H1 (cell line): ENCODE results near the gene C12orf76. TPM values are rescaled to one million over a fixed set of nuclear protein-coding genes. Genes with fewer than 3 reads are reported as not detected.

Experiments used
- CTCF ChIA-PET: fragments of 300-600 bp; sonication (Branson Sonifier 250); formaldehyde crosslinking; loops from one replicate; lab custom pipeline; 2021; ENCODE audit not compliant: partially characterized antibody; lab: Charles Lee
- POLR2A ChIA-PET: fragments of 300-600 bp; sonication (Branson Sonifier 250); formaldehyde crosslinking; loops from one replicate; lab custom pipeline; 2021; ENCODE audit warnings: inconsistent platforms; ENCODE audit not compliant: partially characterized antibody; lab: Charles Lee
- DNase-seq, 2 experiments: peaks; one replicate each; pipeline versions ENCODE4 v3.0.0 to v3.0.0-alpha.2; 2010 to 2022; ENCODE audit warnings: low spot score in 2 of 2, low read depth in 1 of 2, mixed read lengths in 1 of 2
- FAIRE-seq: peaks from 2 replicates; lab custom pipeline; 2011; peaks lifted over from hg19 to GRCh38; lab: Jason Lieb, UNC
- H2AFZ ChIP-seq: 2 replicates; pipeline ENCODE4 v1.8.1; 2012; ENCODE audit warnings: low read length, inconsistent platforms
- H2AK5ac ChIP-seq: 2 replicates; pipeline ENCODE4 v1.6.1; 2013; ENCODE audit warnings: low read depth, low read length
- H2BK120ac ChIP-seq: replicated peaks from 2 replicates; pipeline ENCODE3; 2013; ENCODE audit warnings: low read depth, low read length, inconsistent platforms
- H2BK12ac ChIP-seq: 2 replicates; pipeline ENCODE4 v1.6.1; 2013; ENCODE audit warnings: low read depth, low read length
- H2BK15ac ChIP-seq: 2 replicates; pipeline ENCODE4 v1.6.1; 2013; ENCODE audit warnings: low read length
- H2BK20ac ChIP-seq: 2 replicates; pipeline ENCODE4 v1.6.1; 2013; ENCODE audit warnings: low read length
- H2BK5ac ChIP-seq: 2 replicates; pipeline ENCODE4 v1.6.1; 2013; ENCODE audit warnings: low read depth, low read length
- H3K14ac ChIP-seq: 2 replicates; pipeline ENCODE4 v1.6.1; 2013; ENCODE audit warnings: inconsistent platforms; ENCODE audit not compliant: insufficient read length
- H3K18ac ChIP-seq: 2 replicates; pipeline ENCODE4 v1.6.1; 2013; ENCODE audit warnings: low read length; ENCODE audit errors: extremely low read depth
- H3K23ac ChIP-seq: 2 replicates; pipeline ENCODE4 v1.6.1; 2013; ENCODE audit warnings: inconsistent platforms; ENCODE audit not compliant: insufficient read length
- H3K23me2 ChIP-seq: 2 replicates; pipeline ENCODE4 v1.6.1; 2013; ENCODE audit warnings: low read depth, low read length
- H3K27ac ChIP-seq: 2 replicates; pipeline ENCODE4 v1.6.1; 2011; ENCODE audit warnings: low read depth, low read length, inconsistent platforms
- H3K27me3 ChIP-seq, 4 experiments: replicated peaks in 1 of 4; 1 replicate in 1 of 4; 2 replicates in 3 of 4; pipeline versions ENCODE4 v1.6.1 to v1.8.1; 2011 to 2013; ENCODE audit warnings: low read length in 3 of 4, mild to moderate bottlenecking in 3 of 4, inconsistent platforms in 2 of 4, mixed read lengths in 2 of 4, moderate library complexity in 1 of 4; ENCODE audit not compliant: control insufficient read depth in 3 of 4, insufficient read depth in 3 of 4; ENCODE audit errors: extremely low read depth in 1 of 4
- H3K36me3 ChIP-seq, 4 experiments: 2 replicates each; pipeline versions ENCODE4 v1.6.1 to v1.8.1; 2011 to 2013; ENCODE audit warnings: mild to moderate bottlenecking in 4 of 4, low read length in 3 of 4, moderate library complexity in 2 of 4, control low read depth in 1 of 4, inconsistent platforms in 1 of 4; ENCODE audit not compliant: insufficient read depth in 4 of 4, control insufficient read depth in 2 of 4
- H3K4ac ChIP-seq: replicated peaks from 2 replicates; pipeline ENCODE3; 2013; ENCODE audit warnings: low read length, low read depth, mixed read lengths, inconsistent platforms; ENCODE audit not compliant: insufficient read length
- H3K4me1 ChIP-seq, 4 experiments: replicated peaks in 1 of 4; 1 replicate in 1 of 4; 2 replicates in 3 of 4; pipeline versions ENCODE4 v1.6.1 to v1.8.1; 2011 to 2013; ENCODE audit warnings: low read length in 3 of 4, inconsistent platforms in 2 of 4, mixed read lengths in 1 of 4; ENCODE audit not compliant: insufficient read depth in 4 of 4, control insufficient read depth in 3 of 4
- H3K4me2 ChIP-seq, 2 experiments: 2 replicates each; pipeline versions ENCODE4 v1.6.1 to v1.8.1; 2011 to 2013; ENCODE audit warnings: low read depth in 2 of 2, low read length in 2 of 2, control low read depth in 1 of 2, inconsistent platforms in 1 of 2, mild to moderate bottlenecking in 1 of 2; ENCODE audit not compliant: insufficient read depth in 1 of 2
- H3K4me3 ChIP-seq, 4 experiments: fragments of 200-600, 300-600 bp in 1 of 4; sonication (generic), shearing (Covaris generic), sonication (Bioruptor Twin) in 1 of 4; 2 replicates each; pipeline versions ENCODE4 v1.5.1 to v1.8.1; 2011 to 2016; ENCODE audit warnings: low read length in 4 of 4, low read depth in 3 of 4, control low read depth in 2 of 4, inconsistent platforms in 2 of 4, mild to moderate bottlenecking in 2 of 4, mixed read lengths in 1 of 4, moderate library complexity in 1 of 4; ENCODE audit not compliant: insufficient read depth in 2 of 4; ENCODE audit errors: extremely low read depth in 1 of 4
- H3K56ac ChIP-seq: replicated peaks from 2 replicates; pipeline ENCODE3; 2013; ENCODE audit warnings: low read depth, mild to moderate bottlenecking, mixed read lengths, low read length, inconsistent platforms; ENCODE audit not compliant: insufficient read length
- H3K79me1 ChIP-seq: 2 replicates; pipeline ENCODE4 v1.6.1; 2013; ENCODE audit warnings: low read depth, low read length, control low read depth
- H3K79me2 ChIP-seq, 2 experiments: 2 replicates each; pipeline versions ENCODE4 v1.6.1 to v1.8.1; 2012 to 2013; ENCODE audit warnings: low read length in 2 of 2, mild to moderate bottlenecking in 2 of 2, inconsistent platforms in 1 of 2; ENCODE audit not compliant: insufficient read depth in 2 of 2, control insufficient read depth in 1 of 2
- H3K9ac ChIP-seq, 4 experiments: replicated peaks in 1 of 4; 1 replicate in 1 of 4; 2 replicates in 3 of 4; pipeline versions ENCODE4 v1.6.1 to v1.8.1; 2011 to 2013; ENCODE audit warnings: low read depth in 3 of 4, low read length in 3 of 4, control low read depth in 2 of 4, mild to moderate bottlenecking in 2 of 4, moderate library complexity in 2 of 4, inconsistent platforms in 1 of 4; ENCODE audit errors: extremely low read depth in 1 of 4
- H3K9me3 ChIP-seq, 2 experiments: 2 replicates each; pipeline versions ENCODE4 v1.6.1 to v1.8.1; 2012 to 2013; ENCODE audit warnings: mild to moderate bottlenecking in 2 of 2, moderate library complexity in 2 of 2, control low read depth in 1 of 2, inconsistent platforms in 1 of 2, low read depth in 1 of 2, low read length in 1 of 2, mixed read lengths in 1 of 2; ENCODE audit not compliant: insufficient read depth in 2 of 2
- H4K20me1 ChIP-seq, 2 experiments: replicated peaks in 1 of 2; 2 replicates each; pipeline versions ENCODE3 to v1.8.1; 2011 to 2013; ENCODE audit warnings: inconsistent platforms in 2 of 2, low read length in 2 of 2, mild to moderate bottlenecking in 1 of 2; ENCODE audit not compliant: insufficient read depth in 2 of 2, control insufficient read depth in 1 of 2
- H4K5ac ChIP-seq: 2 replicates; pipeline ENCODE4 v1.6.1; 2013; ENCODE audit warnings: low read length, low read depth, mixed read lengths, inconsistent platforms; ENCODE audit not compliant: insufficient read length
- H4K8ac ChIP-seq: 2 replicates; pipeline ENCODE4 v1.8.0; 2013; ENCODE audit warnings: mild to moderate bottlenecking, moderate library complexity, low read length, inconsistent platforms; ENCODE audit not compliant: insufficient read depth; ENCODE audit errors: extremely low read depth
- H4K91ac ChIP-seq: replicated peaks from 2 replicates; pipeline ENCODE3; 2013; ENCODE audit warnings: low read length, mixed read lengths, inconsistent platforms; ENCODE audit not compliant: insufficient read length
- ASH2L ChIP-seq: fragments of 200-600, 300-600 bp; sonication (generic); IDR thresholded peaks from one replicate; pipeline ENCODE4 v1.7.1; 2017; ENCODE audit warnings: low read length
- BCL11A ChIP-seq, 2 experiments: IDR thresholded peaks; one replicate each; pipeline ENCODE4 v1.6.1; 2011; ENCODE audit warnings: low read depth in 2 of 2, low read length in 2 of 2, mild to moderate bottlenecking in 2 of 2
- CEBPB ChIP-seq: IDR thresholded peaks from 2 replicates; pipeline ENCODE4 v1.6.1; 2012; ENCODE audit warnings: low read depth, low read length
- CTCF ChIP-seq, 3 experiments: IDR thresholded peaks; 1 replicate in 2 of 3; 2 replicates in 1 of 3; pipeline versions ENCODE4 v1.5.1 to v1.6.1; 2011; ENCODE audit warnings: low read length in 3 of 3, mild to moderate bottlenecking in 3 of 3, inconsistent platforms in 2 of 3, low read depth in 1 of 3, moderate library complexity in 1 of 3; ENCODE audit not compliant: insufficient read depth in 1 of 3; ENCODE audit errors: control extremely low read depth in 1 of 3
- EP300 ChIP-seq, 2 experiments: IDR thresholded peaks; 1 replicate in 1 of 2; 2 replicates in 1 of 2; pipeline ENCODE4 v1.6.1; 2011 to 2012; ENCODE audit warnings: low read depth in 2 of 2, low read length in 2 of 2, mild to moderate bottlenecking in 2 of 2, borderline replicate concordance in 1 of 2, inconsistent platforms in 1 of 2, moderate library complexity in 1 of 2
- EZH2 ChIP-seq: fragments of 200-600 bp; sonication (generic); IDR thresholded peaks from 2 replicates; pipeline ENCODE4 v1.7.1; 2012; ENCODE audit warnings: low read depth, mild to moderate bottlenecking, moderate library complexity, low read length, inconsistent platforms; ENCODE audit not compliant: severe bottlenecking
- JUND ChIP-seq: IDR thresholded peaks from 2 replicates; pipeline ENCODE4 v1.6.1; 2011; ENCODE audit warnings: mild to moderate bottlenecking, improper control_type of control experiment, low read length
- POU5F1 ChIP-seq: IDR thresholded peaks from 2 replicates; pipeline ENCODE4 v1.6.1; 2011; ENCODE audit warnings: low read depth, mild to moderate bottlenecking, low read length, moderate library complexity
- WGBS, 2 experiments: shearing (Covaris generic) in 1 of 2; methylation state at CpG; one replicate each; pipeline versions ENCODE4 v1.1.6 to v1.1.7; 2013 to 2015; ENCODE audit warnings: low lambda C conversion rate in 2 of 2, mixed read lengths in 2 of 2, inconsistent platforms in 1 of 2, low coverage in 1 of 2, missing lambda C conversion rate in 1 of 2; ENCODE audit not compliant: insufficient replicate concordance in 2 of 2, insufficient coverage in 1 of 2, insufficient read length in 1 of 2; ENCODE audit errors: extremely low coverage in 1 of 2, missing lambda C conversion rate in 1 of 2; 5-methylcytosine and 5-hydroxymethylcytosine counted together
- polyA plus RNA-seq, 7 experiments: library from polyadenylated mRNA; depleted of rRNA in 3 of 7; stranded (reverse) in 5 of 7; unstranded in 2 of 7; fragments of >200 nt in 5 of 7; fragments of 200-250 nt in 2 of 7; gene quantifications; 1 replicate in 5 of 7; 2 replicates in 1 of 7; 4 replicates in 1 of 7; pipeline versions ENCODE4 v1.2.1 to v1.2.3, GENCODE V29; 2011 to 2013; ENCODE audit warnings: missing spikeins in 2 of 7, mixed read lengths in 2 of 7
- total RNA-seq: library from RNA; stranded (reverse); fragmentation: NEBNext Ultra II Directional; extraction: Animal tissue kit (Norgen Biotek cat#: 25700); gene quantifications from 2 replicates; pipeline ENCODE4 v1.2.1, GENCODE V29; 2021

The C12orf76 gene
- total and polyA plus RNA-seq, 2 of the 8 experiments (the other 6 are each of a cell fraction or from before 2014, with no cell fraction given): 14.4 to 18.6 TPM

GRCh38 chr12:110012659-110013058 lies 35.7 kb downstream of the C12orf76 start:
- TF ChIP-seq POU5F1 (no peak), EZH2 (no peak), CTCF (IDR thresholded peaks at IDR 0.05; ENCODE audit: control extremely low read depth in 1 of 3, insufficient read depth in 1 of 3, low read depth in 1 of 3, low read length in 3 of 3) (no peak), CEBPB (0 out of 2 replicates have a peak, but pooled peaks have one; percentile 4), ASH2L (no peak), JUND (no peak), BCL11A (IDR thresholded peaks at IDR 0.05; ENCODE audit: low read depth in 2 of 2, low read length in 2 of 2) (no peak), EP300 (IDR thresholded peaks at IDR 0.05; ENCODE audit: borderline replicate concordance in 1 of 2, low read depth in 2 of 2, low read length in 2 of 2) (no peak)
- CTCF ChIA-PET: interaction anchor here (0.9 to 2.0 kb wide), 3 partner anchors 10 to 12 kb away, joined by 3 to 5 read pairs (median 4); no protein-coding TSS in a partner anchor
- Histone ChIP-seq H3K79me2 (no peaks in the 10 kb centered on the region), H3K9ac (no peak overlapping the region), H3K23ac (no peak overlapping the region), H3K9me3 (no peaks in the 10 kb centered on the region), H3K27me3 (no peaks in the 10 kb centered on the region), H3K23me2 (no peaks in the 10 kb centered on the region), H3K4me2 (no peak overlapping the region), H4K91ac (no peak overlapping the region), H4K20me1 (no peaks in the 10 kb centered on the region), H3K4ac (no peak overlapping the region), H4K8ac (no peak overlapping the region), H3K79me1 (no peaks in the 10 kb centered on the region), H3K4me1 (no peaks in the 10 kb centered on the region), H3K27ac (no peak overlapping the region), H2BK15ac (no peak overlapping the region), H2BK120ac (no peak overlapping the region), H2AFZ (no peak overlapping the region), H3K36me3 (no peaks in the 10 kb centered on the region), H4K5ac (no peak overlapping the region), H2BK20ac (no peak overlapping the region), H3K14ac (no peak overlapping the region), H2BK12ac (no peak overlapping the region), H2AK5ac (no peak overlapping the region), H3K56ac (no peak overlapping the region), H3K18ac (no peak overlapping the region), H2BK5ac (no peak overlapping the region), H3K4me3 (no peak overlapping the region)
- no peak for DNase-seq
- no peak for FAIRE-seq
- WGBS, 2 experiments: 93% methylated on average over 4 of the region's 4 CpGs; no CpG with 5 or more reads in 1 of the 2 experiments
- POLR2A ChIA-PET: interaction anchor here (1.1 kb wide), 1 partner anchor 11 kb away, joined by 5 read pairs; no protein-coding TSS in a partner anchor
